ENCODE data around the gene PECR.

GRCh38 chr2:216066230-216066629 lies 15.4 kb downstream of the PECR start:
- TF ChIP-seq CTCF (IDR thresholded peaks at IDR 0.05 in 2 of 3, conservative IDR thresholded peaks at IDR 0.05 in 1 of 3; ENCODE audit: borderline replicate concordance in 1 of 3, insufficient read depth in 1 of 3, low read depth in 2 of 3, low read length in 2 of 3) = no peak
- TF ChIP-seq ELF1 (IDR thresholded peaks at IDR 0.05; ENCODE audit: borderline replicate concordance, low read depth) = no peak
